Parathyroid adenoma (tissue), 2 donors: ENCODE results near the gene DSCAML1.

ENCODE experiments used
- H2AFZ ChIP-seq: fragments of 300-600 bp; sonication (generic); one replicate; pipeline ENCODE4 v1.7.0; 2017; ENCODE audit warnings: antibody characterized with exemption, mild to moderate bottlenecking
- H3K27ac ChIP-seq: fragments of 300-600 bp; sonication (generic); one replicate; pipeline ENCODE4 v1.7.0; 2017
- H3K27me3 ChIP-seq: fragments of 300-600 bp; sonication (generic); one replicate; pipeline ENCODE4 v1.7.0; 2017; ENCODE audit warnings: low read length; ENCODE audit not compliant: control insufficient read depth, insufficient read depth
- H3K36me3 ChIP-seq: fragments of 300-600 bp; sonication (generic); one replicate; pipeline ENCODE4 v1.7.0; 2017; ENCODE audit warnings: low read length; ENCODE audit not compliant: control insufficient read depth, insufficient read depth
- H3K4me1 ChIP-seq: fragments of 300-600 bp; sonication (generic); one replicate; pipeline ENCODE4 v1.7.0; 2017; ENCODE audit warnings: control low read depth
- H3K4me2 ChIP-seq: fragments of 300-600 bp; sonication (generic); one replicate; pipeline ENCODE4 v1.7.0; 2017; ENCODE audit warnings: low read length
- H3K4me3 ChIP-seq: fragments of 300-600 bp; sonication (generic); one replicate; pipeline ENCODE4 v1.7.0; 2017; ENCODE audit warnings: low read depth, low read length
- H3K79me2 ChIP-seq: fragments of 300-600 bp; sonication (generic); one replicate; pipeline ENCODE4 v1.7.0; 2017; ENCODE audit warnings: control low read depth
- H3K9ac ChIP-seq: fragments of 300-600 bp; sonication (generic); one replicate; pipeline ENCODE4 v1.7.0; 2017; ENCODE audit warnings: mild to moderate bottlenecking
- H3K9me3 ChIP-seq: fragments of 300-600 bp; sonication (generic); one replicate; pipeline ENCODE4 v1.7.0; 2017; ENCODE audit warnings: low read length; ENCODE audit not compliant: control insufficient read depth
- TF ChIP-seq, protein P1 (sequence below): fragments of 300-600 bp; sonication (generic); IDR thresholded peaks from one replicate; pipeline ENCODE4 v1.7.0; 2017; ENCODE audit warnings: antibody characterized with exemption, mild to moderate bottlenecking
- donor health status: primary hyperparathyroidism.

The DSCAML1 gene

DNA sequence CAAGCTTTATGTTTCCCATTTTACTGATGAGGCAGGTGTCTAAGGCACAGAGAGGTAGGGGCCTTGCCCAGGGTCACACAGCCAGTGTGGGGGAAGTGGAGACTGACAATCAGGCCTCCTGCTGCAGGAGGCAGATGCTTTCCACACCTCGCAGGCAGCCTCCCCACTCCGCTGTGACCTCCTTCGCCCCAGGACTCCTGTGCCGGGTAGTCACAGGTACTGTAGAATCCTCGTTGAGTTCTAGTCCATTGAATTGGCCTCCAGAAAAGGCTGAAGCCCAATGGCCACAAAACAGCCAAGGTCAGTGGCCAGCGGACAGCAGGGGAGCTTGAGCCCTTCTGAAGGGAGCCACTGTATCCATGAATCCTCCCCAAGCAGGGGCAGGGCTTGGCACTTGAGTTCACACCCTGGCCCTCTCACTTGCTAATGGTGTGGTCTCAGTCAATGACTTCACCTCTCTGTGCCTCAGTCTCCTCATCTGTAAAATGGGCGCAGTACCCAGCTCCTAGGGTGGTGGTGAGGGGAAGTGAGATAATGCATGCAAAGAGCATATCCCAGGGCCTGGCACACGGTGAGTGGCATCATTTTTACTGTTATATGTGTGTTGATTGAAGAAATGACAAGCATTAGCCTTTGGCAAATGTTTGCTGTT lies 28.6 kb upstream of the DSCAML1 start:
- H3K27me3 ChIP-seq, result no peaks in the 10 kb centered on the region
- no peak overlapping the region for H3K9ac ChIP-seq
- TF ChIP-seq, protein P1, sequence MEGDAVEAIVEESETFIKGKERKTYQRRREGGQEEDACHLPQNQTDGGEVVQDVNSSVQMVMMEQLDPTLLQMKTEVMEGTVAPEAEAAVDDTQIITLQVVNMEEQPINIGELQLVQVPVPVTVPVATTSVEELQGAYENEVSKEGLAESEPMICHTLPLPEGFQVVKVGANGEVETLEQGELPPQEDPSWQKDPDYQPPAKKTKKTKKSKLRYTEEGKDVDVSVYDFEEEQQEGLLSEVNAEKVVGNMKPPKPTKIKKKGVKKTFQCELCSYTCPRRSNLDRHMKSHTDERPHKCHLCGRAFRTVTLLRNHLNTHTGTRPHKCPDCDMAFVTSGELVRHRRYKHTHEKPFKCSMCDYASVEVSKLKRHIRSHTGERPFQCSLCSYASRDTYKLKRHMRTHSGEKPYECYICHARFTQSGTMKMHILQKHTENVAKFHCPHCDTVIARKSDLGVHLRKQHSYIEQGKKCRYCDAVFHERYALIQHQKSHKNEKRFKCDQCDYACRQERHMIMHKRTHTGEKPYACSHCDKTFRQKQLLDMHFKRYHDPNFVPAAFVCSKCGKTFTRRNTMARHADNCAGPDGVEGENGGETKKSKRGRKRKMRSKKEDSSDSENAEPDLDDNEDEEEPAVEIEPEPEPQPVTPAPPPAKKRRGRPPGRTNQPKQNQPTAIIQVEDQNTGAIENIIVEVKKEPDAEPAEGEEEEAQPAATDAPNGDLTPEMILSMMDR, result no peak
- no peaks in the 10 kb centered on the region for H3K4me1 ChIP-seq
- H3K27ac ChIP-seq, result no peak overlapping the region
- no peaks in the 10 kb centered on the region for H3K9me3 ChIP-seq
- H3K36me3 ChIP-seq, result no peaks in the 10 kb centered on the region
- H3K4me2 ChIP-seq, result no peak overlapping the region
- H2AFZ ChIP-seq, result no peak overlapping the region
- no peaks in the 10 kb centered on the region for H3K79me2 ChIP-seq
- H3K4me3 ChIP-seq, result no peak overlapping the region

DNA sequence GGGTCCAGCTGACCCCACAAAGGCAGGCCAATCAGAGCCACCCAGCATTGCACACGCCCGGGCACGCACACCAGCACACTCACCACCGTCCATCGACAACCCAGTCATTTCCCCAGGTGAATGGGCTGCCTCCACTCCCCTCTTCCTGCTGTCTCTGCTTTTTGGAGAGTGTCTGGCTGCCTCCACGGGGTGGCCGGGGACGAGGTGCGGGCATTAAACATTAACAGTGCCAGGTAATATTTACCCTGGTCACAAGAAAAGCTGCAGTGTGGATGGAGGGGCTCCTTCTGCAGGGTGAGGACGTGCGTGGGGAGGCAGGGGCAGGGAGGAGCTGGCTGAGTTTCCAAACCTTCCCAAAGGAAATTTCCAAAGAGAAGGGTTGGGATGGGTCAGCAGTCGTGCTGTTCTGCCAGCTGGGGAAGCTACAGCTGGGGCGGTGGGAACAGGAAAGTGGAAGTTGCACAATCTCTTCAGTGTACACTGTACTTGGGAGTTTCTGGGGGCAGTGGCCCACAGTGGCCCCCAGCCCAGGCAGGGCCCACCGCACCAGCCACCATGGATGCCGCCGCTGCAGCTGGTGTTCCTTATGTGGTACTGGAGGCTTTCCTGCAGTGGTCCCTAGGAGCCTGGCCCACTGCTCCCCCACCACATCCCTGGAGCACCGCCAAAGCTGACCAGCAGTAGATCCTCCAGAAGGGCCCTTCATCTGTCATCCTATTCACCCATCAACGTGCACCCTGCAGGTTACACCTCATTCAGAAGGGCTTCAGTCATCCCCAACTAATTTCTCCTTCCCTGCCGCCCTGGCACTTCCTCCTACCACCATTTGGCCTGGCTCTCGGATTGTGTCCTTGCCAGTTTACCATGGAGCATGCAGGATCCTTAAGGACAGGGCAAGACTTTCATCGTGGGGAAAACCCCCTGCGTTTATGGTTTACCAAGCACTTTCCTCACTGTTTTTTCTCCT lies 27.8 kb upstream of the DSCAML1 start, which contains the start of gene FXYD2:
TSS of gene FXYD2 (minus strand) at position 174 of the 967 bp plus-strand sequence. CDS start at position 108, 66 bp downstream.
- Histone ChIP-seq H3K36me3 (no peaks in the 10 kb centered on the region), H3K9me3 (no peaks in the 10 kb centered on the region), H3K79me2 (no peaks in the 10 kb centered on the region), H3K4me2 (no peak within 1 kb of the TSS), H3K27me3 (no peaks in the 10 kb centered on the region), H3K9ac (no peak within 1 kb of the TSS), H3K4me3 (no peak within 1 kb of the TSS), H3K27ac (no peak within 1 kb of the TSS), H3K4me1 (no peaks in the 10 kb centered on the region), H2AFZ (no peak within 1 kb of the TSS)
- TF ChIP-seq, protein P1, result no peak

DNA sequence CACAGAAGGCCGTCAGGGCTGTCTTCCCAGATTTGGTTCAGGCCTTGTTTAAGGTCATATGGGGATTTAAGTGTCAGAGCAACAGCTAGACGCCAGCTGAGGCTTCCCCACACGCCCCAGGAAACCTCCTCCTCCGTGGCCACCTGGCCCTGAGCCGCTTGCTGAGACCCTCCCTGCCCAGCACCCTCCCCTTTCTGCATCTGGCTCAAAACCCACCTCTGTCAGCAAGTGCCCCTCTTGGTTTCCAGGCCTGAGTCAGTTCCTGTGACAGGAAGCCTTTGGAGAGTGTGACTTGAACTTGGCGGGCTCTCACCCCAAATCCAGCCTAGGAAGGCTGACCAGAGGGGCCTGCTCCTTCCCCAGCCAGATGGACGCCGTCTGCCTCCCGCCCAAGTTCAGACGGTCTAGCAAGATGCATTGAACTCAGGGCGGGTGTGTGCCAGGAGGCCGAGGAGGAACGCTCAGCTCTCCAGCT lies 27.0 kb upstream of the DSCAML1 start:
- Histone ChIP-seq H3K27ac (no peak overlapping the region), H3K4me3 (no peak overlapping the region)

DNA sequence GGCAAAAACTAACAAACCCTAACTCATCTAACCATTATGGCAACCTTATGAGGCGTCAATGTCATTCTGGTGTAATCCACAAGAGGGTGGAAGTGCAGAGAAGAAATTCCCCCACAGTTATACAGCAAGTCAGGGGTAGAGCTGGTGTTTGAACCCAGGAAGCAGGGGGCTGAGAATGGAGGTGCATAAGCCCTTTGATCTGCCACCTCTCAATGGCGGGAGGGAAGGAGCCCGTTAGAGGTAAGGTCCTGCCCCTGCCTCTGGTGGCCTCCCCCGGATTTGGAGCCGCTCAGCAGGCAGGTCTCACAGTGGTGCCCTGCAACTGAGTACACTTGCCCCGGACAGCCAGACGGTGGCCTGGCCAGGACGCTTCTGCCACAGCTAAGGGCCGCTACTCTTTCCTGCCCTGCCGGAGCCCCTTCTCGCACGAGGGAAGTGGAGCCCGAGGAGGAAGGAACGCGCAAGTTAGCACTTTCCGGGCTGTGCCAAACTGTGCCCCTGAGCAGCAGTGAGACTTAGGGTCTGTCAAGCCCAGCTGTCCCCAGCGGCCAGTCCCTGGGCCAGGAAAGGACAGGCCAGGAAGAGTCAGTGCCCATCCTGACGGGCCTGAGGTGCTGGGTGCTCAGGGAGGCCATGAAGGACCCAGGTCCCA lies 26.4 kb upstream of the DSCAML1 start:
- H3K9ac ChIP-seq, result no peak overlapping the region
- TF ChIP-seq, protein P1, result no peak
- no peaks in the 10 kb centered on the region for H3K27me3 ChIP-seq
- H3K79me2 ChIP-seq, result no peaks in the 10 kb centered on the region
- no peak overlapping the region for H3K4me3 ChIP-seq
- H3K27ac ChIP-seq, result no peak overlapping the region
- H3K36me3 ChIP-seq, result no peaks in the 10 kb centered on the region
- no peaks in the 10 kb centered on the region for H3K9me3 ChIP-seq
- no peaks in the 10 kb centered on the region for H3K4me1 ChIP-seq
- H2AFZ ChIP-seq, result no peak overlapping the region
- no peak overlapping the region for H3K4me2 ChIP-seq

More for the DNA sequence above, 27.0 kb upstream of the DSCAML1 start:
- Histone ChIP-seq H2AFZ (no peak overlapping the region), H3K36me3 (no peaks in the 10 kb centered on the region), H3K4me2 (no peak overlapping the region), H3K79me2 (no peaks in the 10 kb centered on the region), H3K27me3 (no peaks in the 10 kb centered on the region), H3K9me3 (no peaks in the 10 kb centered on the region), H3K9ac (no peak overlapping the region), H3K4me1 (no peaks in the 10 kb centered on the region)
- TF ChIP-seq, protein P1, result no peak
